HG03097 (cell line): ENCODE data around the gene ESAM.
"Not testable (repeated sequence)": the region's sequence is repeated elsewhere in the genome, so short reads cannot be mapped to it uniquely, and the experiment has no call there.

Source experiments
- ATAC-seq: cut with Tn5 transposase; IDR thresholded peaks from one replicate; pipeline ENCODE4 v1.9.1; 2021; ENCODE audit not compliant: unreplicated experiment, low FRiP score

Gene ESAM

GRCh38 chr11:124776865-124777645 lies 15.0 kb upstream of the ESAM start:
- ATAC-seq, result no peak

- not testable (repeated sequence) for ATAC-seq
Measured at GRCh38 chr11:124770959-124771358, 8.9 kb upstream of the ESAM start.

DNA sequence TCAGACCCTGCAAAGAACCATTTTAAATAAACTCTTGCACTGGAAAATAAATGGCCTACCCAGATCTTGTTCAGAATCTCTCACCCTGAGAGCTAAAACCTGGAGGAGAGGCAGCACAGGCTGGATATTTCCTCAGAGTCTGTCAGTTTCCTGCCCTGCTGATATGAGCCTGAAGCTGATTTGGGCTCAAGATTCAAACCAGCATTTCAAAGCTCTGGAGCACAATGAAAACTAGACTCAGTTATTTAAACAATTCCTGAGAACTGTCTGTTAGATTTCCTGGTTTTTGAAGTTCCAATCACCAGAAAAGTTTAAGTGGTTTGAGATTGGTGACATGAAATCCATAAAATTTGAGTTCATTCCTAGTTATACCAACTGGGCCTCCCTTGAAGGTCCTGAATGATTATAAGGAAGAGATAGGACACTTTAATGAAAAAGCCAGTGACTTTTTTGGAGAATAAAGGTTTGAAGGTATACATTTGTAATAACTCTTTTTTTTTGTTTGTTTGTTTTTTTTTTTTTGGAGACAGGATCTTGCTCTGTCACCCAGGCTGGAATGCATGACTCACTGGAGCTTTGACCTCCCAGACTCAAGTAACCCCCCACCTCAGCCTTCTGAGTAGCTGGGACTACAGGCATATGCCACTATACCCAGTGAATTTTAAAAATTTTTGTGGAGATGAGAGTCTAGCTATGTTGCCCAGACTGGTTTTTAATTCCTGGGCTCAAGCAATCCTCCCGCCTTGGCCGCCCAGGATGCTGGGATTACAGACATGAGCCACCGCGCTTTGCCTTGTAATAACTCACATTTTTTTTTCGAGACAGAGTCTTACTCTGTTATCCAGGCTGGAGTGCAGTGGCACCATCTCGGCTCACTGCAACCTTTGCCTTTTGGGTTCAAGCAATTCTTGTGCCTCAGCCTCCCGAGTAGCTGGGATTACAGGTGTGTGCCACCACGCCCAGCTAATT lies 8.0 kb upstream of the ESAM start:
- ATAC-seq, result no peak

GRCh38 chr11:124768914-124769313 lies 6.8 kb upstream of the ESAM start:
- ATAC-seq, result no peak

GRCh38 chr11:124766156-124766555 lies 4.1 kb upstream of the ESAM start:
- no peak for ATAC-seq

DNA sequence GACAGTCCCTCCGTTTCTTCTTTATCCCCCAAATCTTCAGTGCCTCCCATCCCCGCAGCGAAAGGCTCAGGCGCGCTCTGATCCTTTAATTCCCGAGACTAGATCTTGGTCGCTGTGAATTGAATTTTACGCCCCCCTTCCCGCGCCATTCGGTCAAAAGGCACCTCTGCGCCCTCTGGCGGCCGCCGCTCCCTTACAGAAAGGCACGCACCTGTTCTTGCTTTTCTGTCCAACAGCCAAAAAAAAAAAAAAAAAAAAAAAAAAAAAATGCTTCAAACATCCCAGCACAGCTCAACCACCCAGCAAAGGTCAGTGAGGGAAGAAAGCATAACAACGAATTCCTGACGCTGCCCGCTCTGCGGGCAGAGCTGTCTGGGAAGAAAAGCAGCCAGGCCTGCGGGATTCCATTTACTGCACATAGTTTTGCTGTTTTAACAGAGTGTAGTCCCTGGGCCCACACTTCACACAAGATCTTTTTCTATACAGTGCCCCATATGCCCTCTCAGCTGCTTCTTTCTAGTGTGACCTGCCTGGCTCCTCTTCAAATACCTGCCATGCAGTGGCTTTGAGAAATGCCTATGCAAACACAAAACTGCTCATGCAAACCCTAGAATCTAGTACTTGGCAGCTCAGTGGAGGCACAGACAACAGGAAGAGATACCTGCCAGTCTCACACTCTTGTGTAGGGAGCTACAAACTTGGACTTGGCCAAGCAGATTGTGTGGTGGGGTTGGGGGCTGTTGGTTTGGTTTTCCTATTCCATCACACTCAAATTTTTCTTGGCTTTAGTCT lies 1.3 kb upstream of the ESAM start:
- ATAC-seq, result no peak

- no peak for ATAC-seq
Measured at GRCh38 chr11:124762624-124763155, 600 bp upstream of the ESAM start.

- no peak for ATAC-seq
Measured at GRCh38 chr11:124761301-124762104, 587 bp downstream of the ESAM start.

DNA sequence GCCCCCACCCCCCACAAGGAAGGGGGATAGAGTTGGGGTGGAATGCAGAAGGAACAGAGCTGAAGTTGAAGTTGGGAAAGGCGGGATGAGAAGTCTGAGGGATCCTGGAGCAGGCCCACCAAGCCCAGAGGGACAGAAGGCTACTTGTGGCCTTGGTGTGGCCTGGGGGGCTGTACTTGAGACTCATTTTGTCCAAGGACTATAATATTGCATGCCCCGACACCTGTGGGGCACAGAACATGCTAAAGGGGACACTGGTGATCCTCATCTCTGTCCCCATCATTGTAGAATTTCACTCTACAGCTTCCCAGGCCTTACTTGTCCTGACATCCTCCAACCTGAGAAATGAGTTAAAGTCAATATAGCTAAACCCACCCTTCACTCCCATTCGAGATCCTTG lies 1.3 kb downstream of the ESAM start:
- ATAC-seq, result no peak

DNA sequence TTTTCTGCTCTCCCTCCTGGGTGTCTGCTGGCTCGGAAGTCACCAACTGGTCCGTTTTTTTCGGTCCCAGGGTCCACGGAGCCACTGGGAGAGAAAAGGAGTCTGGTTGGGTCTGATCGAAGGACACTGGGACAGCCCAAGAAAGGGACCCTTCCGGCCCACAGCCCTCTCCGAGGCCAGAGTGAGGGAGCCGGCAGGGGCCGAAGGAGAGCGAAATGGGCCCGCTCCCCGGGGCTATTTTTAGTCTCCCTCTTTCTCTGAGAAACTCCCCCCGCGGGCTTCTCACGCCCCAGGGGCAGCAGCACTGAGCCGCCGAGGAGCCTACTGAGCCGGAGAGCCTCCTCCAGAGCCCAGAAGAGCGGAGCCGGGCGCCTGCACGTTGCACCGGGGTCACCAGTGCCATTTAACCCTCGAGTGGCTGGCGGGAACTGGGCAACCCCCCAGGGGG lies 1.9 kb downstream of the ESAM start:
- ATAC-seq, result no peak

GRCh38 chr11:124759266-124760204 lies 2.6 kb downstream of the ESAM start:
- no peak for ATAC-seq

DNA sequence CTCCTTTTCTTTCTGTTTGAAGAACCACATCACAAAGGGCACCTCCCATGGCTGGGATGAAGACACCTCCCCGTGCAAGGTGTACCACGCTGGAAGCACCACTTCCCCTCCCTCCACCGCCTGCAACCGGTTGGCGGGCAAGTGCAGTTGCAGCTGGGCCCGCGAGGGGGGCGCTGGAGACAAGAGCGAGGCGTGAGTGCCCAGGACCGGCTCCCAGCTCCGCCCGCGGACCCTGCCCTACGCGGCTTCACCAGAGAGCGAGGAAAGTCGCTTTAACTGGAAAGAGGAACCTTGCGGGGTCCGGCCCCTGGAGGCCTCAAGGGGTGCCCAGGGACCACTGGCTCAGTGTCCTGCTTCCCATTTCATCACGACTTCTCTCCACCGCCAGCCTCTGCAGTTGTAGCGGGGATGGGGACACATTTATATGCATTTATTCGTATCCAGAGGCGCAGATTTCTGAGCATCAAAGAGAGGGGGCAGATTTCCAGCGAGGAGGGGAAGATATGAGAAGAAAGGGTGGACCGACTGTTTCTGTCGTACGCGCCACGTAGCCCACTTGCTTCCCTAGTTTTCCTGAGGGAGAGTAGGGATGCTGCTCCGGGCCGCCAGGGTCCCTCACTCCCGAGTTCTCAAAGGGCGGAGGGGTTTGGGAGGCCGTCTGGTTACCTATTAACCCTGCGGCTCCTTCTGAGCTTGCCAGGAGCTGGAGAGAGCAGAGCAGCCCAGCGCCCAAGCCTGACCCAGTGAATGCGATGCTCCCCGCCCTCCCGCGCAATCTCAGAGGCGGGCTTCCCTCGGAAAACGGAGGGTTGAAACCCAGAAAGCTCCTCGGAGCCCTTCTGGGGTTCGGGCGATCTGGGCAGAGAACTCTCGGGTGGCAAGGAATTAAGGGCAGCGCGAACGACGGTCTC lies 3.5 kb downstream of the ESAM start:
- peak; percentile 46 for ATAC-seq

DNA sequence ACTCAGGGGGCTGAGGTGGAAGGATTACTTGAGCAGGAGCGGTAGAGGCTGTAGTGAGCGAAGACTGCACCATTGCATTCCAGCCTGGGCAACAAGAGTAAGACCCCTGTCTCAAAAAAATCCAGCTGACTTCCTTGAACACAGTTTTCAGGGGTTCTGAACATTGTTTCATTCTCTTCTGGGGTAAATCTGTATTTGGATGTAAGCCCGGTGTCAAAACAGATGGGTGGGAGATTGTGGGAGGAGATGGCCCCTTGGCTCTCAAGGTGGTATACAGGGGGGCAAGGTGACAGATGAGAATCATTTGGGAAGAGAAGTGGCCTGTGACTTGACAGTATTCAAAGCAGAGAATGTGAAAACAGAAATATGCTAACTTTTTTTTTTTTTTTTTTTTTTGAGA lies 4.8 kb downstream of the ESAM start:
- no peak for ATAC-seq

- no peak for ATAC-seq
Measured at GRCh38 chr11:124756753-124757227, 5.3 kb downstream of the ESAM start.

- ATAC-seq, result no peak
Measured at GRCh38 chr11:124756033-124756752, 5.9 kb downstream of the ESAM start.

- no peak for ATAC-seq
Measured at GRCh38 chr11:124754710-124755109, 7.4 kb downstream of the ESAM start.

GRCh38 chr11:124754309-124754708 lies 7.8 kb downstream of the ESAM start:
- ATAC-seq, result no peak
